HepG2 (cell line): Measurements from ENCODE around the gene LRRN1. TPM values are rescaled to one million over a fixed set of nuclear protein-coding genes. Genes with fewer than 3 reads are reported as not detected.

Experiments
- DR1 ChIP-seq: sonication (generic); formaldehyde crosslinking; IDR thresholded peaks from 2 replicates; pipeline ENCODE4 v1.8.0; 2021; ENCODE audit warnings: mild to moderate bottlenecking, missing genetic modification reagents, inconsistent platforms
- FOXJ3 ChIP-seq: sonication (generic); formaldehyde crosslinking; IDR thresholded peaks from 2 replicates; pipeline ENCODE4 v1.4.0; 2020; ENCODE audit warnings: missing genetic modification reagents, mild to moderate bottlenecking, borderline replicate concordance
- NFE2L1 ChIP-seq: sonication (generic); formaldehyde crosslinking; IDR thresholded peaks from 2 replicates; pipeline ENCODE4 v1.4.0; 2020; ENCODE audit warnings: missing genetic modification reagents, mild to moderate bottlenecking, borderline replicate concordance
- ZNF160 ChIP-seq: sonication (generic); formaldehyde crosslinking; IDR thresholded peaks from 2 replicates; pipeline ENCODE4 v1.8.0; 2022; ENCODE audit warnings: mild to moderate bottlenecking, inconsistent platforms, missing genetic modification reagents
- ZNF484 ChIP-seq: sonication (generic); formaldehyde crosslinking; IDR thresholded peaks from 2 replicates; pipeline ENCODE4 v1.5.1; 2020; ENCODE audit warnings: mild to moderate bottlenecking, low read depth, missing genetic modification reagents, borderline replicate concordance
- ZNF546 ChIP-seq: sonication (generic); formaldehyde crosslinking; conservative IDR thresholded peaks from 2 replicates; pipeline ENCODE4 v1.8.1; 2023; ENCODE audit warnings: mild to moderate bottlenecking, missing genetic modification reagents
- polyA plus RNA-seq, 8 experiments: library from polyadenylated mRNA; depleted of rRNA in 3 of 8; stranded (reverse) in 7 of 8; unstranded in 1 of 8; fragments of >200 nt; fragmentation: Illumina TruSeq in 4 of 8; extraction: Trizol in 4 of 8; gene quantifications; 2 replicates each; pipeline versions ENCODE4 v1.2.1 to v1.2.3, GENCODE V29; 2011 to 2016; ENCODE audit warnings: low read depth in 4 of 8, missing spikeins in 1 of 8, mixed read lengths in 1 of 8; ENCODE audit not compliant: insufficient read depth in 1 of 8
- total RNA-seq, 5 experiments: library from RNA; depleted of rRNA; stranded (reverse); fragments of >200 nt; fragmentation: Illumina TruSeq; extraction: Trizol; gene quantifications; 2 replicates each; pipeline ENCODE4 v1.2.3, GENCODE V29; 2016; ENCODE audit warnings: low read depth in 1 of 5
- TF ChIP-seq, protein P1 (sequence below): sonication (generic); formaldehyde crosslinking; IDR thresholded peaks from 2 replicates; pipeline ENCODE4 v1.4.0; 2020; ENCODE audit warnings: missing genetic modification reagents
- TF ChIP-seq, protein P2 (sequence below): sonication (generic); formaldehyde crosslinking; IDR thresholded peaks from 2 replicates; pipeline ENCODE4 v1.9.0; 2021; ENCODE audit warnings: missing genetic modification reagents, mild to moderate bottlenecking, borderline replicate concordance
- TF ChIP-seq, protein P3 (sequence below): sonication (generic); formaldehyde crosslinking; IDR thresholded peaks from 2 replicates; pipeline ENCODE4 v1.9.0; 2021; ENCODE audit warnings: missing genetic modification reagents, borderline replicate concordance

Gene LRRN1
- total and polyA plus RNA-seq, 2 of the 13 experiments (the other 11 are each of a cell fraction or from before 2014, with no cell fraction given), result not detected

DNA sequence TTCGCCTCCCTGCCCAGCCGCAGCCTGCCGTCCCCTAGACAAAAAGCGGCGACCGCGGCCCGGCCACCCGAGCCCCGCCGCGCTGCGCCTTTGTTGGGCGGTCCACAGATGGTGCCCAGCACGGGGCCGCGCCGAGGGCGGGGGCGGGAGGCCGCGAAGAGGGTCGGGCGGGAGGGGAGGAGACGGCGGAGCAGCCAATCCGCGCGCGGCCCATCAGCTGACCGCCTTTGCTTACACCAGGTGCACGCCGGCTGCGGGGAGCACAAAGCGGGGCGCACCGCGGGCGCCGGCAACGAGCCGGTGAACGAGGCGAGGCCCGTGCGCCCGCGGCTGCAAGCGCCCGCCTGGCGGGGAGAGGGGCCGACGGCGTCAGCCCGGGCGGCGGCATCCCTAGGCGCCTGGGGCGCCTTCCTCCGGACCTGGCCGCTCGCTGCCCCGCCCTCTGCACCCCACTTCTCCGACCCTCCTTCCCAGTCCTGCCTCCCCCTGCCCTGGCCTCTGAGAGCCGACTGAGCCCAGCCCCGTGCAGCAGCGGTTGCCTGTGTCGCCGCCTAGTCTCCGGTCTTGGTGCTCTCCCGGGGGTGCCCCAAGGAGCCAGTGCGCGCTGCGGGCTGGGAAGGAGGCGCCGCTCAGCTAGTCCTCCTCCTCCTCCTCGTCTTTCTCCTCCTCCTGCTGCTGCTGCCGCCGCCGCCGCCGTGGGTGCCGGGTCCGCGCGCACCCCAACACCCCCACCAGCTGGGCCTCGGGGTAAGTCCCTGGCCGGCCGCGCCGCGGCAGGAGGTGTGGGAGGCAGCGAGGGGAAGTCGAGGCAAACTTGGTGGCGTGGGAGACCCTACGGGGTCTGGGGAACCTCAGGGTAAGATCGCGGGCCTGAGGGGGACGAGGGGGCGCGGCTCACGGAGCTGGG lies at the start of gene LRRN1 (continued):
- TF ChIP-seq, protein P1, sequence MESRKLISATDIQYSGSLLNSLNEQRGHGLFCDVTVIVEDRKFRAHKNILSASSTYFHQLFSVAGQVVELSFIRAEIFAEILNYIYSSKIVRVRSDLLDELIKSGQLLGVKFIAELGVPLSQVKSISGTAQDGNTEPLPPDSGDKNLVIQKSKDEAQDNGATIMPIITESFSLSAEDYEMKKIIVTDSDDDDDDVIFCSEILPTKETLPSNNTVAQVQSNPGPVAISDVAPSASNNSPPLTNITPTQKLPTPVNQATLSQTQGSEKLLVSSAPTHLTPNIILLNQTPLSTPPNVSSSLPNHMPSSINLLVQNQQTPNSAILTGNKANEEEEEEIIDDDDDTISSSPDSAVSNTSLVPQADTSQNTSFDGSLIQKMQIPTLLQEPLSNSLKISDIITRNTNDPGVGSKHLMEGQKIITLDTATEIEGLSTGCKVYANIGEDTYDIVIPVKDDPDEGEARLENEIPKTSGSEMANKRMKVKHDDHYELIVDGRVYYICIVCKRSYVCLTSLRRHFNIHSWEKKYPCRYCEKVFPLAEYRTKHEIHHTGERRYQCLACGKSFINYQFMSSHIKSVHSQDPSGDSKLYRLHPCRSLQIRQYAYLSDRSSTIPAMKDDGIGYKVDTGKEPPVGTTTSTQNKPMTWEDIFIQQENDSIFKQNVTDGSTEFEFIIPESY (CRISPR knock-in tag), result no peak
- TF ChIP-seq ZNF546 (CRISPR knock-in tag) (no peak), ZNF160 (CRISPR knock-in tag) (no peak), ZNF484 (CRISPR knock-in tag) (no peak), NFE2L1 (CRISPR knock-in tag) (no peak), FOXJ3 (no peak), DR1 (CRISPR knock-in tag) (no peak)
- TF ChIP-seq, protein P2, sequence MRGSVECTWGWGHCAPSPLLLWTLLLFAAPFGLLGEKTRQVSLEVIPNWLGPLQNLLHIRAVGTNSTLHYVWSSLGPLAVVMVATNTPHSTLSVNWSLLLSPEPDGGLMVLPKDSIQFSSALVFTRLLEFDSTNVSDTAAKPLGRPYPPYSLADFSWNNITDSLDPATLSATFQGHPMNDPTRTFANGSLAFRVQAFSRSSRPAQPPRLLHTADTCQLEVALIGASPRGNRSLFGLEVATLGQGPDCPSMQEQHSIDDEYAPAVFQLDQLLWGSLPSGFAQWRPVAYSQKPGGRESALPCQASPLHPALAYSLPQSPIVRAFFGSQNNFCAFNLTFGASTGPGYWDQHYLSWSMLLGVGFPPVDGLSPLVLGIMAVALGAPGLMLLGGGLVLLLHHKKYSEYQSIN (CRISPR knock-in tag), result no peak
- TF ChIP-seq, protein P3, sequence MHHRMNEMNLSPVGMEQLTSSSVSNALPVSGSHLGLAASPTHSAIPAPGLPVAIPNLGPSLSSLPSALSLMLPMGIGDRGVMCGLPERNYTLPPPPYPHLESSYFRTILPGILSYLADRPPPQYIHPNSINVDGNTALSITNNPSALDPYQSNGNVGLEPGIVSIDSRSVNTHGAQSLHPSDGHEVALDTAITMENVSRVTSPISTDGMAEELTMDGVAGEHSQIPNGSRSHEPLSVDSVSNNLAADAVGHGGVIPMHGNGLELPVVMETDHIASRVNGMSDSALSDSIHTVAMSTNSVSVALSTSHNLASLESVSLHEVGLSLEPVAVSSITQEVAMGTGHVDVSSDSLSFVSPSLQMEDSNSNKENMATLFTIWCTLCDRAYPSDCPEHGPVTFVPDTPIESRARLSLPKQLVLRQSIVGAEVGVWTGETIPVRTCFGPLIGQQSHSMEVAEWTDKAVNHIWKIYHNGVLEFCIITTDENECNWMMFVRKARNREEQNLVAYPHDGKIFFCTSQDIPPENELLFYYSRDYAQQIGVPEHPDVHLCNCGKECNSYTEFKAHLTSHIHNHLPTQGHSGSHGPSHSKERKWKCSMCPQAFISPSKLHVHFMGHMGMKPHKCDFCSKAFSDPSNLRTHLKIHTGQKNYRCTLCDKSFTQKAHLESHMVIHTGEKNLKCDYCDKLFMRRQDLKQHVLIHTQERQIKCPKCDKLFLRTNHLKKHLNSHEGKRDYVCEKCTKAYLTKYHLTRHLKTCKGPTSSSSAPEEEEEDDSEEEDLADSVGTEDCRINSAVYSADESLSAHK (CRISPR knock-in tag), result no peak
